ENCODE results near the gene DPT.
A peak's percentile ranks its signal among the peaks of the same experiment; 100 is the strongest.

Gene DPT

DNA sequence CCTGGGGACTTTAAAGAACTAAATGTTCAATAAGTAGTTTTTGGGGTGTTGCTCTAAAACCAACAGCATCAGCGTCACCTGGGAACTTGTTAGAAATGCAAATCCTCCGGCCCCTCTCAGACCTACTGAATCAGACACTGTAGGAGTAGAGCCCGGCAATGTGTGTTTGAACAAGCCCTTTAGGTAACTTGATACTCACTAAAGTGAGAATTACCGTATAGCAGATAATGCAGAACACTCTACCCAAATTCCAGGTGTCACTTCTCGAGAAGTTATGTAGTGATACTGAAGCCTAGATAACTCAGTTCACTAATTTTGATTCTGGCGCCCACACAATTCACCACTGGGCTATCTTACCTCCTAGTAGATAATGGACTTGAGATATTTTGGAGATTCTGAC, 3.7 kb upstream of the DPT start:
- no peaks in the 10 kb centered on the region for H3K36me3 ChIP-seq (ENCODE audit: control insufficient read depth, insufficient read depth, low read length)
- H3K27me3 ChIP-seq (ENCODE audit: control insufficient read depth, insufficient read depth, low read length) = no peaks in the 10 kb centered on the region
- H3K4me3 ChIP-seq (ENCODE audit: low read length) = no peak overlapping the region
- H3K27ac ChIP-seq (ENCODE audit: low read depth, low read length) = no peak overlapping the region
- peaks cover 4% of the 10 kb centered on the region for H3K4me1 ChIP-seq (ENCODE audit: control insufficient read depth, insufficient read depth, low read length)
- no peak overlapping the region for H3K9ac ChIP-seq (ENCODE audit: low read length)

DNA sequence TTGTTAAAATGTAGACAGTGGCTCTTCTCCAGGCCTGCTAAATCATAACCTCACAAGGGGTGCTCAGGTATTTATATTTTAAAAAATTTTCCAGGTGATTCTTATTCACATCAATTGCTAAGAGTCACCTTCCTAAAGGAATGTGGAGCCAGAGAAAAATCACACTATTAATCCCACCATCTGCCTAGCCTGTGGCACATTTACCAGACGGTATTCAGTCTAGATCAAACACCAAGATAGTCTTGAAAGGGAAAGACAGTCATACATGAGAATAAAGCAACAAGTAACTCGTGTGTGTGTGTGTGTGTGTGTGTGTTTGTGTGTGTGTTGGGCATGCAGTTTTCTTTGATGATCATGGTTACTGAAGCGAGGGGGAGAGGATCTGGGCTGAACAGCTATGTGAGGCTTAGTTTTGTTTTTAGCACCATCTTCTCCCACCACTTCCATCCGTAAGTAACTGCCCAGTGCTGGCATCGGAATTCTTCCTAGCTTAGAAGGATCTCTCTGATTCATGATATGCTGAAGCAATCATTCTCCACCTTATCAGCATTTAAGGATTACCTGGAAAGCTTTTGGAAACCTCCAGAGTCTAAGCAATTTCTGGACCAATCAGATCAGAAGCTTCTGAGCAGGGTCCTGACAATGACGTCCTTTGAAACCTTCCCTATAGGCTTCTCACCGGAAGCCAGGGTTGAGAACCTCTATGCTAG, 2.4 kb upstream of the DPT start:
- H3K27ac ChIP-seq (ENCODE audit: low read depth, low read length) = no peak overlapping the region
- no peaks in the 10 kb centered on the region for H3K4me1 ChIP-seq (ENCODE audit: control insufficient read depth, insufficient read depth, low read length)
- H3K36me3 ChIP-seq (ENCODE audit: control insufficient read depth, insufficient read depth, low read length) = no peaks in the 10 kb centered on the region
- H3K4me3 ChIP-seq (ENCODE audit: low read length) = no peak overlapping the region
- H3K27me3 ChIP-seq (ENCODE audit: control insufficient read depth, insufficient read depth, low read length) = no peaks in the 10 kb centered on the region
- H3K9ac ChIP-seq (ENCODE audit: low read length) = no peak overlapping the region

DNA sequence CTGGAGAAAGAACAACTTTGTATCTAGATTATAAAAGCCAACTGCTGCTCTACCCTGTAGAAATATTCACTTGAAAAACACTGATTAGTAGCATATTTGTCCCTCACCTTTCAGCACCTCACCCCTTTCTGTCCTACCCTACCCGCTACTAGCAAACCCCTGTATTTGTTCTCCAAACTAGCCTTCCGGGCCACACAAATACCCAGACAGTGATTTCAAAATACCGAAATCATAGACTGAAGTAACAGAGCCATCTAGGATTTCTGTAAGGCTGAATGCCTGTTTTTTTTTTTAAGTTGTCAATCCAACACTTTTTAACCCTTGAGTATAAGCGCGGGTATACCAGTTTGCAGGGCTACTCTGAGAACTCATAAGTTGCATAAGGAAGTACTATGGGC, 398 bp upstream of the DPT start:
- Histone ChIP-seq H3K27ac (ENCODE audit: low read depth, low read length) (peak overlapping the region; percentile 10), H3K27me3 (ENCODE audit: control insufficient read depth, insufficient read depth, low read length) (no peaks in the 10 kb centered on the region), H3K4me3 (ENCODE audit: low read length) (no peak overlapping the region), H3K9ac (ENCODE audit: low read length) (no peak overlapping the region), H3K36me3 (ENCODE audit: control insufficient read depth, insufficient read depth, low read length) (no peaks in the 10 kb centered on the region), H3K4me1 (ENCODE audit: control insufficient read depth, insufficient read depth, low read length) (no peaks in the 10 kb centered on the region)

DNA sequence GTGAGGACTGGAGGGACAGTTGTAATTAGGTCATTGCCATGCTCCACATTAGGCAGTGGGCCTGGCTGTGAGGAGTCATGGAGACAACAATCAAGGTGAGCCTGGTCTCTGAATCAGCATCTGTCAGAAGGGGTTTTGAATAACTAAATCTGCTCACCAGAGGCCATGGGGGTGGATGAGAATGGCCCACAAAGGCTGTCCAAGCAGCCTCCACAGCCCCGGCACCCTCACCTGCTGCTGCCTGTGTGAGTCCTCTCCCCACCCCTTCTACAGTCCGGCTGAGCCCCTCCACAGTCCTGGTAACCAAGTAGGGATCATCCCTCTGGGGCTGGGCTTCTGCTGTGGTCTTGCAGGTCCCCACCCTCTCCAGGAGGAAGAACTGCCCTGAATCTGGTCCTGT, 2.3 kb downstream of the DPT start:
- Histone ChIP-seq H3K27ac (ENCODE audit: low read depth, low read length) (peak overlapping the region; percentile 15), H3K4me1 (ENCODE audit: control insufficient read depth, insufficient read depth, low read length) (no peaks in the 10 kb centered on the region), H3K9ac (ENCODE audit: low read length) (no peak overlapping the region), H3K4me3 (ENCODE audit: low read length) (peak overlapping the region; percentile 40), H3K36me3 (ENCODE audit: control insufficient read depth, insufficient read depth, low read length) (no peaks in the 10 kb centered on the region), H3K27me3 (ENCODE audit: control insufficient read depth, insufficient read depth, low read length) (no peaks in the 10 kb centered on the region)

DNA sequence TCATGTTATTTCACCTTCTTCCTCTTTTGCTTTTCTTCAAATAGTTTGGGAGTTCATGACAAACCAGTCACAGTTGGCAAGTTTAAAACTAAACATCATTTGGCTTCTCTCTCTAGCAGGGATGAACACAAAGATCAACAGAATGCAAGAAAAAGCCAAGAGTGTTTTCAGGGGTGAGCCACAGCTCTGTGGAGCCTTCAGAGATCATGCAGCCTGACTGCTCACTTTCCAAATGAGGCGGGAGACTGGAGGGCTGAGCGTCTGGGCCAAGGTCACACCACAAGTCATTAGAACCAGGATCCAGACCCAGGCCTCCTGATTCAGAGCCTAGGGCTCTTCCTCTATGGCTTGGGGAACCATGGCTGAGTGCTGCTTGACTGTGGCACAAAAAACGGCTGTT, 2.7 kb downstream of the DPT start:
- H3K4me1 ChIP-seq (ENCODE audit: control insufficient read depth, insufficient read depth, low read length) = no peaks in the 10 kb centered on the region
- H3K27ac ChIP-seq (ENCODE audit: low read depth, low read length) = no peak overlapping the region
- H3K9ac ChIP-seq (ENCODE audit: low read length) = no peak overlapping the region

DNA sequence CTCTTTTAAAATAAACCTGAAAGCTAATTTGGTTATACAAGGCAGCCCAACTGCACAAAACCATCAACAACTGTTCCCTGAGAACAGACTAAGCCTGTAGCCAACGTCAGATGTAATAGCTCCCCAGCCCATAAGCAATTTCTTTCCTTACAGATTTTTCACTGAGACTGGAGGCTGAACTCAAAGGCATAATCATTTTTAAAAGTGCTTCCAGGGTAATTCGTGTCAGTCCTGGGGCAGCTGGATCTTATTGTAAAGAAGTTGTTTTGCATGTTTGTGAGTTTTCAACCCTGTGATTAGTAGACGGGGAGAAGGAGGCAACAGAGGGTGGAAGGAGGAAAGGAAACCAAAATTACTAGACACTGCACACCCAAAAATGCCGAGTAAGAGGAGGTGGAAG, 3.2 kb downstream of the DPT start:
- no peaks in the 10 kb centered on the region for H3K4me1 ChIP-seq (ENCODE audit: control insufficient read depth, insufficient read depth, low read length)
- peak overlapping the region; percentile 33 for H3K4me3 ChIP-seq (ENCODE audit: low read length)
- H3K9ac ChIP-seq (ENCODE audit: low read length) = no peak overlapping the region
- no peaks in the 10 kb centered on the region for H3K27me3 ChIP-seq (ENCODE audit: control insufficient read depth, insufficient read depth, low read length)
- H3K27ac ChIP-seq (ENCODE audit: low read depth, low read length) = no peak overlapping the region
- no peaks in the 10 kb centered on the region for H3K36me3 ChIP-seq (ENCODE audit: control insufficient read depth, insufficient read depth, low read length)

More for the DNA sequence above, 2.7 kb downstream of the DPT start:
- no peaks in the 10 kb centered on the region for H3K27me3 ChIP-seq (ENCODE audit: control insufficient read depth, insufficient read depth, low read length)
- H3K36me3 ChIP-seq (ENCODE audit: control insufficient read depth, insufficient read depth, low read length) = no peaks in the 10 kb centered on the region
- peak overlapping the region; percentile 40 for H3K4me3 ChIP-seq (ENCODE audit: low read length)

DNA sequence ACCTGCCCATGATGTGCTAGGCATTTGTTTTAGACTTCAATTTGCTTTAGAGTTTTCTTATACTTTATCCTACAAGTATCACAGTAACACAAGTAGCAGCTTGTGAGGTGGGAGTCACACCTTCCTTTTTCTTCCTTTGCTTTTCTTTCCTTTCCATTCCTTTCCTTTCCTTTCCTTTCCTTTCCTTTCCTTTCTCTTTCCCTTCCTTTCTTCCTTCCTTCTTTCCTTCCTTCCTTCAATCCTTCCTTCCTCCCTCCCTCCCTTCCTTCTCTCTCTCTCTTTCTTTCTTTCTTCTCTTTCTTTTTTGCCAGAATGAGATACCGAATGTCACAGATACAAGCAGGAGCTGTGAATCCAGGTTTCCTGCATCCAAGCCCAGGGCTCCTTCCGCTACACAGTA, 3.9 kb downstream of the DPT start:
- Histone ChIP-seq H3K36me3 (ENCODE audit: control insufficient read depth, insufficient read depth, low read length) (no peaks in the 10 kb centered on the region), H3K4me1 (ENCODE audit: control insufficient read depth, insufficient read depth, low read length) (no peaks in the 10 kb centered on the region), H3K27ac (ENCODE audit: low read depth, low read length) (no peak overlapping the region), H3K9ac (ENCODE audit: low read length) (no peak overlapping the region), H3K4me3 (ENCODE audit: low read length) (no peak overlapping the region), H3K27me3 (ENCODE audit: control insufficient read depth, insufficient read depth, low read length) (no peaks in the 10 kb centered on the region)

DNA sequence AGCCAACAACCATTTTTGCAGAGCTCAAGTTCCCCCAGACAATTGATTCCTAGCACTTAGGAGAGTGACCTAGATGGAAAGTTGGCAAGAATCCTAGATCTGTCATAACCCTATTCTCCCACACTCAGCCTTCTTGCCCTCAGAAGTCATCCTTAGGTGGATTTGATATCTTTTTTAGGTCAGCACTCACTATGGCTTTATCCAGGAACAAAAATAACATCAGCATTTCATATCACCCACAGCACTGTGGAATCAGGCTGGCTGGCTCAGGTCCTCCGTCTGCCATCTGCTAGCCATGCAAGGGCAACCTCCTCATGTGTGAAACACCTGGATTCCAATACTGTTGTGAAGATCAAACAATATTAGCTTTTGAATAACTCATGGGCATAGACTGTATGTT, 6.0 kb downstream of the DPT start:
- no peaks in the 10 kb centered on the region for H3K4me1 ChIP-seq (ENCODE audit: control insufficient read depth, insufficient read depth, low read length)
- no peak overlapping the region for H3K27ac ChIP-seq (ENCODE audit: low read depth, low read length)
- H3K4me3 ChIP-seq (ENCODE audit: low read length) = no peak overlapping the region
- H3K36me3 ChIP-seq (ENCODE audit: control insufficient read depth, insufficient read depth, low read length) = no peaks in the 10 kb centered on the region
- H3K9ac ChIP-seq (ENCODE audit: low read length) = no peak overlapping the region
- no peaks in the 10 kb centered on the region for H3K27me3 ChIP-seq (ENCODE audit: control insufficient read depth, insufficient read depth, low read length)

DNA sequence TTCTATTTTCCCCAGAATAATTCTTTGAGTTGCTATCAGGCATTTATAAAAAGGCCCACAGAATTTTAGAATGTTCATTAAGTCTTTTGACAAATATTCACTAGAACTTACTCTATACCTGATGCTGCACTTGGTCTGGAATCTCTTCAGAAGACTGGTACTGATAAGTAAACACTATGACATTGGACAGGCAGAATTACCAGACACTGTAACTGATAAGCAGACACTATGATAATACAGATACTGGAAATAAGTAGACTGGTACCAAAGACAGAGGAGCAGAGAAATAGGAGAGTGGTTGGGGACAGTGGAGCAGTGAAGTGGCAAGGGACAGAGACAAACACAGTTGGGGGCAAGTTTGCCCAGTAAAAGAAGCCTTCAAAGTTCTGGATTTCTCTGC, 8.2 kb downstream of the DPT start:
- Histone ChIP-seq H3K4me1 (ENCODE audit: control insufficient read depth, insufficient read depth, low read length) (no peaks in the 10 kb centered on the region), H3K9ac (ENCODE audit: low read length) (no peak overlapping the region), H3K27ac (ENCODE audit: low read depth, low read length) (no peak overlapping the region), H3K4me3 (ENCODE audit: low read length) (no peak overlapping the region), H3K36me3 (ENCODE audit: control insufficient read depth, insufficient read depth, low read length) (no peaks in the 10 kb centered on the region), H3K27me3 (ENCODE audit: control insufficient read depth, insufficient read depth, low read length) (no peaks in the 10 kb centered on the region)

DNA sequence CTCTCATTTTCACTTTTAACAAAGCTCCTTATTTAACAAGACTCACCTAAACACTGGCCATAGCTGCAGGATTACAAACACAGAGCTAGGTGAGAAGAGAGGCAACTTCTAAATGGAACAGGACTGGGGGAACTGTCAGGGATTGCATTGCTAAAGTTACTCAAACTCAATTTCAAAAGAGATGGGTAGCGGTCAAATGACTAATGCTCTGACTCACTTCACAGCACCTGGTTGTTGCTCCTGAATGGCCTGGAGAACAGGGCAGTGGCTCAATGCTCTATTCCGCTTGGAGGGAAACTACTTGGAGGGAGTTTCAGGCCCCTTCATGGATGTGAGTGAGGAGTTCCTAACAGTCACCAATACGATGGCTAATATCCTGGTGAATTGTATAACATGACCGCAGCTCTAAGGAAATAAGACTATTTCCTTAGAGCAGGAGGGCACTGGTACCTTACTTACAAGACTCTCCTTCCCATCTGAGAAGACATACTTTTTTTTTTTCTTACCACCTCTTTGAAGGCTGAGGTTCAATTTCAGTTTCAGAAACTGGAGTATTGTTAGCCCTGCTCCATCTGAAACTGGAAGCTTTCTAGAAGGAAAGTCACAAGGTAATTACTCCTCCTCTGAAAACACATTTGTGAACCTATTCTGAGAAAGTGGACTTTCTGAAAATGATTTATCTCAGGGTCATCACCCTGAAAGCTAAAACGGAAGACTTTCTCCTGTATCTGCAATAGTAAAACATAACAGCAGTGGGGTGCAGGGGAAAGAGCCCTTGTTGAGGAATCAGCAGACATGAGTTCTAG, 9.5 kb downstream of the DPT start:
- Histone ChIP-seq H3K27me3 (ENCODE audit: control insufficient read depth, insufficient read depth, low read length) (no peaks in the 10 kb centered on the region), H3K9ac (ENCODE audit: low read length) (no peak overlapping the region), H3K4me1 (ENCODE audit: control insufficient read depth, insufficient read depth, low read length) (no peaks in the 10 kb centered on the region), H3K36me3 (ENCODE audit: control insufficient read depth, insufficient read depth, low read length) (no peaks in the 10 kb centered on the region), H3K27ac (ENCODE audit: low read depth, low read length) (no peak overlapping the region), H3K4me3 (ENCODE audit: low read length) (no peak overlapping the region)

DNA sequence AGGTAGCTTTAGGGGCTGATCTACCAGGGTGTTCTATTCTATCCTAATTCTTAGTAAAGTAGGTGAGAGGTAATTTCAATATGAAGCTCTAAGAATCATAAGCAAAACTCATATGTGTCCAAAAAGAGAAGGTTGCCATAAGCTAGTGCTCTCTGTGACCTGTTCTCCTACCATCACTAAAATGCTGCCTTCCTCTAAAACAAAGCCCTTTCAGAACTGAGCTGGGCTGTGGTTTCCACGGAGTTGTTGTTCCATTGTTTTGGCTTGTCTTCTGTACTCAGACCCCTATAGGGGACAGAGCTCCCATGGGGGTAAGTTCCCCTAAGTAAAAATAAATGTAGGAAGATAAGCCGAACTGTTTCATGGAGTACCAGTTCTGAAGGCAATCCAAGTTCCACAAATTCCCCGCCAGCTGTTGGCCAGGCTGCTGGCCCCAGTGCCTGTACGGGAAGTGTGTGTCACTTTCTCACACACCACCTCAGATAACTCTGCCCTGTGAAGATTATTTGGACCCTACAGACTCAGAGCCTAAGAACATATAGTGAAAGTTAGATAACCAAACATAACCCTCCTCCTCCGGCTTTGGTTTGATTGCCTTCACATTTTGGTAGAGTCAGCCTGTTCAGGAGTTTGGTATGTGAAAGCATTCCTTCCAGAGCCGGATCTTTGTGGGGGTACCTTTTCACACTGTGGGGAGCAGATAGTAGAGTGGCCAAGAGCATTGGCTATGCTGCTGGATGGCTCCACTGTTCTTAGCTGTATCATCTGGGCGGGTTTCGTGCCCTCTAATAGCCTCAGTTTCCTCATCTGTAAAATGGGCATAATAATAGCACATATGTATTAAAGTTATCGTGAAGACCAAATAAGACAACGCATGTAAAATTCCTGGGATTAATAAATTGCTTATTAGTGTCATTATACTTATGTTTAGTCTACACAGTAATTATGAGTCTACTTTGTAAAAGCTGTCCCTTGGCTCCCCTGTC, 10.8 kb downstream of the DPT start:
- Histone ChIP-seq H3K27ac (ENCODE audit: low read depth, low read length) (no peak overlapping the region), H3K36me3 (ENCODE audit: control insufficient read depth, insufficient read depth, low read length) (no peaks in the 10 kb centered on the region), H3K4me3 (ENCODE audit: low read length) (no peak overlapping the region)

DNA sequence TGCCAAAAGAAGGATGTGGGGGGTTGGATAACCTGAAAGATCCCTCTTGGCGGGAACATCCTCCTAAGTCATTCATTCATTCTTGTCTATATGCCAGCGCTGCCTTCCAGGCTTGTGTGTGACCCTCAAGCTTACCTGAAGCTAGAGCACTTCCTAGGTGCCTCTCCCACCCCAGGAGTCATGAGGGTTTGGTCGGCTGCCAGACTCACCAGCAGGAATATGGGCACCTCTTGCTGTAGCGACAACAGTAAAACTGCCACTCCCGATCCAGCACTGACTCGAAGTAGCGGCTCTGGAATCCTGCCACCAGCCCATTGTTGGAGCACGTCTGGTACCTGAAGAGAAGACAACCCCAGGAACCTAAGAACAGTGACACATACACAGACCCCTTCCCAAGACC, 15.0 kb downstream of the DPT start:
- Histone ChIP-seq H3K9ac (ENCODE audit: low read length) (no peak overlapping the region), H3K4me3 (ENCODE audit: low read length) (no peak overlapping the region), H3K36me3 (ENCODE audit: control insufficient read depth, insufficient read depth, low read length) (no peaks in the 10 kb centered on the region), H3K4me1 (ENCODE audit: control insufficient read depth, insufficient read depth, low read length) (peaks cover 10% of the 10 kb centered on the region), H3K27ac (ENCODE audit: low read depth, low read length) (no peak overlapping the region), H3K27me3 (ENCODE audit: control insufficient read depth, insufficient read depth, low read length) (no peaks in the 10 kb centered on the region)

More for the DNA sequence above, 10.8 kb downstream of the DPT start:
- Histone ChIP-seq H3K4me1 (ENCODE audit: control insufficient read depth, insufficient read depth, low read length) (no peaks in the 10 kb centered on the region), H3K27me3 (ENCODE audit: control insufficient read depth, insufficient read depth, low read length) (no peaks in the 10 kb centered on the region), H3K9ac (ENCODE audit: low read length) (no peak overlapping the region)
